Measurements from ENCODE around the gene STPG4.

The STPG4 gene

GRCh38 chr2:47070920-47071824 lies 83.9 kb downstream of the STPG4 start:
- DNase-seq (ENCODE audit: low read depth in 2 of 2), result no peak

DNA sequence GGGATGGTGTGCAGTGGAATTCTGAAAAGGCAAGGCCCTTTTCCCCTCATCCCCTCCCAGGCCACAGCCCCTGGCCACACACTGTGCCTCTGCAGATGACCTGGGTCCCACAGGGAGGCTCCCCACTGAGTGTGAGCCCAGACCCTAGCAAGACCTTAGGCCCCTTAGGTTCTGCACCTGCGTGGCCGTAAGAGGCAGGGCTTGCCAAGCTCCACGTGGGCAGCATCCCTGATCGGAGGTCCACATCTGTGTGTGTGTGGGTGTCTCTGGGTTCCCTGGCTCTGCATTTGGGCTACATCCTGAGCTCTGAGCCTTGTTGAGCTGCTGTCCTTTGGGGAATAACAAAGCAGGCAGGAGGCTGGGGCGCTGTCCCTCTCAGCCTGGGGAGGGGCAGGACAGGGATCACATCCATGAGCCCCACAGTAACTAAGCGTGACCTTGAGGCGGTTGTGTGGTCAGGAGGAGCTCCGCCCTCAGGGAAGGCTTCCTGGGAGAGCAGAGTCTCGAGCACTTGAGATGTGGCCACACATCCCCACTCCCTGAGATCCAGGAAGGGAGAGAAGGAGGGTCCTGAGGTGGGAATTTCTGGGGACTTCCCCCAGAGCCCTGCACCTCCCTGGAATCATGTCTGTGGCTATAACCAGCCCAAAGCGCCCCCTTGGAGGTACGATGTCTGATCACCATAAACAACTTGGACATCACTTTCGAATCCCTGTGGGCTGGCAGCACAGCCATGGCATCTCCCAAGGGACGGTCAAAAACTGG lies 84.8 kb downstream of the STPG4 start:
- no peak for DNase-seq (ENCODE audit: low read depth in 2 of 2)

DNA sequence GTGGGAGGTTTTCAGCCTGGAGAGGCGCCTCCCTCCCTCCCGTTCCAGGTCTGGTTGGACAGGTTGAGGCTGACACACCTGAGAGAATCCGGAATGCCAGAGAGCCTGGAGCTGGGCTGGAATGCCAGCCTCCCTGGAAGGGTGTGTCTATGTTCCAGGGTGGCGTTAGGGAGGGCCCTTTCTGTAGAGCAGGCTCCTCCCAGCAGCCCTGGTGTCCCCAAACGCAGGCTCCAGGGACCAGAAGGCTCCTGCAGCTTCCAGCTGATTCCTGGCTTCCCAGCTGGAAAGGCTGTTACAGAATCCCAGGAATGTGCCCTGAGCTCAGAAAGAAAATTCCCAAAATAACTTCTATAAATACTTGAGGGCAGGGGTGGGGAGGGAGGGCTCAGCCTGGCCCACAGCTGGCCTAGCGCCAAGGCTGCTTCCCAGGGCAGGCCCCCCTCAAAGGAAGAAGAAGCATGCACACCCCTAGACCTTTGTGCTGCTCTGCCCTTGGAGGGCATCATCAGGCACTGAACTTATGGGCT lies 85.4 kb downstream of the STPG4 start:
- no peak for DNase-seq (ENCODE audit: low read depth in 2 of 2)

DNA sequence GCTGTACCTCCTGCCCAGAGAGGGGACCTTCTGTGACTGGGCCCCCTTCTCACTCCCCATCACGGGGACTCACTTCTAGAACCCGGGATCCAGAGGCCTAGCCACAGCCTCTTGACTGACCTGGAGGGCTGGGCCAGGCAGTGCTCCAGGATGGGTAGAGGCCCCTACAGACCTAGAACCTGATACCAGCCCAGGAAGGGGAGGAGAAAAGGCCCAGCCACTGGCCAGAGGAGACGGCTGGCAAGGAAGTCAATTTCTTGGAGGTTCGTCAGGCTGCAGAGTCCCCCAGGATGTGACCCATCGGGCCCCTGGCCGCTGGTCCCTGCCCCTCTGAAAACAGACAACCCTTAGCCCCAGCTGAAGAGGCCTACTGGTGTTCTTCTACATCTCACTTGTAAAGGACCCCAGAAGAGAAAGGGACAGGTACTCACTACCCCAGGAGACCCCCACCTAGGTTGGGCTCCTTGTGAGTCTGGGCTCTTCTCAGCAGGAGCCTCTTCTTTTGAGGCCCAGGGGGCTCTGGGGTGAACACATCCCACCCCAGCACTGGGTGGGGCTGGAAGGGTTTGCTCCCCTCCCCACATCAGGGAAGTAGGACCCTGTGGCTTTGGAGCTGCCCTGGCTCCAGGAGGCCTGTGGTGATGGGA lies 86.0 kb downstream of the STPG4 start:
- DNase-seq (ENCODE audit: low read depth in 2 of 2), result no peak

DNA sequence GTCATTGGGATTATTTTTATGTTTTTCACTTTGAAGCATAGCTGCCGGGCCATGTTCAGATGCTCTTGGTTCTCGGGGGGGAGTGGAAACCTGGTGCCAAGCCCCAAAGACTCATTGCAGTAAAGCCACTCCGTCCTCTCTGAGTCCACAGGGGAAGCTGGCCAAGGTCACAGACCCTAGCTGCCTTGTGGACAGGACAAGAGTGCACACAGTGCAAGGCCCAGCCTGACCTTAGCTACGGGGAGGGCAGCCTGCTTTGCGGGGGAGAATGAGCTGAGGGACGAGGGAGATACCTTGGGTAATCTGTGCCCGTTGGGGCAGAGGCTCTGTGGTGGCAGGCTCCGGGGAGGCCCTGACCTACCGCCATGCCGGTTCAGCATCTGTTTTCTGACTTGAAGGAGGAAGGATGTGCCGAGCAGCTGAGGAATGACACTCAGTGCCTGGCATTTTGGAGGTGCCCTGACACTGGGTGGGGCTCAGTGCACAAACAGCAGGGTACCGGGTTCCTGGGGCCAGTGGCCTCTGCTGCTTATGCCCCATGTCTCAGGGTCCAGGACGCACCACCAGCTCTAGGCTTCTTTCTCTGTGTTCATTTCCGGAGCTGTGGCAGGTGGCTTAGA lies 87.2 kb downstream of the STPG4 start:
- no peak for DNase-seq (ENCODE audit: low read depth in 2 of 2)

DNA sequence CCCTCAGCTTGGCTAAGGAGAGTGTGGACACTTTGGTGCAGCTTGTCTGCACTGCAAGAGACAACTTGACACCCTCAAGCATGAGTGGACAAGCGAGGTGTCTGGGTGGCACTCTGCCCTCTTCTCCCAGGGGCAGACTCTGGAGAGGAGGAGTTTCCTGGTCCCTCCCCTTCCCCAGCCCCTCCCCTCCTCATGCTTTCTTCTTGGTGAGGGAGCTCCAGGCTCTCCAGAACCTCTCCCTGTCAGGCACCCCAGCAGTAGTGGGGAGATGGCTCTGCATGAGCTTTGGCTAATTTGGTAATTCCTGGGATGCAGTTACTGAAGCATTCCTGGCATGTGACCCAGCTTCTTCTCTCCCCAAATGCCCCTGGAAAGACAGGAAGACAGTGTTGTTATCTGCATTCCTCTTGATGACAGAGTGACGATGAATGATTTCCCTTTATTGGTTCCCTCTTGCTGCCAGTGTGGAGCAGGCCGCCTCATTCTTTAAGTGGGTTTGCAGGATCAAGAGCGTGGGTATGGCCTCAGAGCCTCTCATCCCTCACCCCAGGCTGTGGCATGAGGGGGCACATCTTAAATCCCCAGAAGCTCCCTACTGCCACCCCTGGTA lies 89.2 kb downstream of the STPG4 start:
- DNase-seq (ENCODE audit: low read depth in 2 of 2), result no peak

- DNase-seq (ENCODE audit: low read depth in 2 of 2), result no peak
Measured at GRCh38 chr2:47065343-47065742, 89.8 kb downstream of the STPG4 start.

DNA sequence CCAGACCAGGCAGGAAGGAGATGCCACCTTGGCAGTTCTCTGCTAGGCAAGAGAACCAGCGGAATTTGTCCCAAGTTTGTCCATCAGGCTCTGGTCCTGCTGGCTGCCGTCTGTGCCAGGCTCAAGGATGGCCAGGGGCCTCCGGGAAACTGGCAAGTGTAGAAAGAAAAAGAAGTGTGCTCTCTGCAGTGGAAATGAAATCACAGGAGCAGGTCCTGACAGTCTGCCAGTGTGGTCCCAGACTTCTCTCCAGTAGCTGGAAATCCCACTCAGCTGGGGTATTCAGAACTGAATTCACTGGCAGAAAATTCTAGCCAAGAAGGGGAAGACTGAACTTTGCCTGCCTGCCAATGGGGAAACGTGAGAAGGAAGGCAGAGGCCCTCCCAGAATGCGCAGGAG lies 91.0 kb downstream of the STPG4 start:
- no peak for DNase-seq (ENCODE audit: low read depth in 2 of 2)

- DNase-seq (ENCODE audit: low read depth in 2 of 2), result no peak
Measured at GRCh38 chr2:47063538-47063930, 91.6 kb downstream of the STPG4 start.

GRCh38 chr2:47062681-47063537 lies 92.2 kb downstream of the STPG4 start:
- DNase-seq (ENCODE audit: low read depth in 2 of 2), result no peak

GRCh38 chr2:47061944-47062678 lies 93.0 kb downstream of the STPG4 start:
- DNase-seq (ENCODE audit: low read depth in 2 of 2), result no peak

DNA sequence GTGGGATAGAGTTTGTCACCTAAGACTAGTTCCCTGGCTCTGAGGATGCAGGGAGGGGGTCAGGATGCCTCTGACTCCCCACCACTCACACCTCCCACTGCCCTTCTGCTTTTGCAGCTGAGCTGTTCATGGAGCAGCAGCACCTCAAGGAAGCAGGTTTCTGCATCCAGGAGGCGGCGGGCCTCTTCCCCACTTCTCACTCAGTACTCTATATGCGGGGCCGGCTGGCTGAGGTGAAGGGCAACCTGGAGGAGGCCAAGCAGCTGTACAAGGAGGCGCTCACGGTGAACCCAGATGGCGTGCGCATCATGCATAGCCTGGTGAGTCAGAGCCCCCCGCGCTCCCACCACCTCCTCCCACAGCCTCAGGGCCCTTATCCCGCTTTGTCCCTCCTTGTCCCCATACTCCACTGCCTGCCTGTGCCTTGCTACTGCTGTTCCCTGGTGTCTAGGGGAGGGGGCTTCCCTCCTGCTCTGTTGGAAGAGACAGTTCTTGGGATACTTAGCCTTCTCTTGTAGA lies 94.4 kb downstream of the STPG4 start:
- no peak for DNase-seq (ENCODE audit: low read depth in 2 of 2)

GRCh38 chr2:47058003-47058931 lies 96.8 kb downstream of the STPG4 start:
- no peak for DNase-seq (ENCODE audit: low read depth in 2 of 2)

GRCh38 chr2:47057687-47058002 lies 97.5 kb downstream of the STPG4 start:
- no peak for DNase-seq (ENCODE audit: low read depth in 2 of 2)

DNA sequence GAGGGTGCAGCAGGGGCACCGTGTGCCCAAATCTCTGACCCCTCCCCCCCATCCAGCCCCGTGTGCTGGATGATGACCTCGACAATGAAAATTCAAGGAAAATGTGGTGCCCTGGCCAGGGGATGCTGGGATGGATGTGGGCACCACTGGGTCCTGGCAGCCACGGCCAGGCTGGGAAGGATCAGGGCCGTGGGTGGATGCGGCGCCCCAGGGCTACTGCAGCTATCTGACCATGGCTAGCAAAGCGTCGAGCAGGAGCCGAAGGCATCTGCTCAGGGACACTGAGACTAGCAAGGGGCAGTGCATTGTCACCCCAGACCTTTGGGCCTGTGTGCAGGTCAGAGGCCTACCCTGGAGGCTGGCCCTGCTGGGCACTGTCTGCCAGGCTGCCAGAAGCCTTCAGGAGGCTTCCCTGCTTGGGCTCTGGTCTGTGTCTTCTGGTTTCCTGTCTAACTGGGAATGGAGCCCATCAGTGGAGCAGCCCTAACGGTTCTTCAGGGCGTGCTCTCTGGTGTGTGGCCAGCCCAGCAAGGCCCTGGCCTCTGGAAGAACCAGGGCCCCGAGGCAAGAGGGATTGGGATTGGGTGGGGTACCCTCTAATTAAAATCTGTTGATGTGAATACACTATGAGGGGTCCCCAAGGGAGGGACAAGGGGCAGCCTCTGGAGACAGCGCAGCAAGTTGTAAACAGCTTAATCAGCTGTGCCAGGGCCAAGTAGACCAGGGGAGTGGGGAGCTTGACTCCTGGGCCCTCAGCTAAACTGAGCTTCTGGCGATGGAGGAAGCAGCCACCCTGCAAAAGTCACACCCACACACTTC lies 98.0 kb downstream of the STPG4 start:
- DNase-seq (ENCODE audit: low read depth in 2 of 2), result no peak

- no peak for DNase-seq (ENCODE audit: low read depth in 2 of 2)
Measured at GRCh38 chr2:47056374-47056773, 98.7 kb downstream of the STPG4 start.

DNA sequence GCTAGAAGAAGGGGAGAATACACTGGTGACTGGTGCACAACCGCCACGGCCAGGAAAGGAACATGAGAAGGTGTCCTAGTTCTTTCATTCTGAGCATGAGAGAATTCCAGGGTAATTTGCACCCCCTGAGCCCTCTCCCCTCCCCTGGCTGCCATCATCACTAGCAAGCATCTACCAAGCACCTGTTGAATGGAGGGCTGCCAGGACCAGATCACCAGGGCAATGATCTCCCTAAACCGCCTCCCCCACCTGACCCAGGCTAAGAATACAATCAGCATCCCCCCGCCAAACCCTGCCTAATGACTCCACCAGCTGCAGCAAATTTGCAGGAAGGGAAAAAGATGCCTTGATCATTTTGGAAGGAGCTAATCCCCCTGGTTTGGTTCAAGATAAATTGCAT lies 100.2 kb downstream of the STPG4 start:
- DNase-seq (ENCODE audit: low read depth in 2 of 2), result no peak
